HG02973 (cell line): ENCODE measurements around the gene FOXK1.

Source experiments
- ATAC-seq: cut with Tn5 transposase; IDR thresholded peaks from one replicate; pipeline ENCODE4 v1.9.1; 2021; ENCODE audit warnings: moderate library complexity; ENCODE audit not compliant: unreplicated experiment

FOXK1 gene

DNA sequence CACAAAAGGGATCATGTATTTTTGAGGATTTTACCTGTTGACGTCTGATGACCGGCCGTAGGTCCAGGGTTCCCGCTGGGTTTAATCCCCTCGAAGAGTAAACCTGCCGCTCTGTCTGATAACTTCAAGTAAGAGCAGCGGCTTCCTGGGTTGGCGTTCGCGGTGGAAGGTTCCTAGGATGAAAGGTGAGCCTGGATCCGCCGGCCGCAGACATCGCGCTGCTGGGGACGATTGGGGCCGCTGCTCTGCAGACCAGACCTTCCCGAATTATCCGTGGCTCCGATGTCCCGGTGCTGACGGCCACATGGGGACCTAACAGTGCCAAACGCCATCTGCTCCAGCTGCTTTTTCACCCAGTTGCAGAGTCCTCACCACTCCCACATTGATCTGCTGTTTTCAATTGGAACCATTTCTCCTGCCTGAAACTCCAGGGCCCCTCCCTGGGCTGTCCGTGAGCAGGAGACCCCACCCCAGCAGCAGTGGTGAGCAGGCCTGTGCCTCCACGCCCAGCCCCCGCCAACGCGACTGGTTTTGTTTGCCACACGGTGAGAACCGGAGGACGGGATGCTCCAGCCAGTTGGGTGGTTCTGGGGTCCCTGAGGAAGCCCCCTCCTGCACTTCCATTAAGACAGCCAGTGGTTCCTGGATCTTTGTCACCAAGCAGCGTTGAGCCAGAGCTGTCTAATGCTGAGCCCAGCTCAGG, 81.1 kb downstream of the FOXK1 start:
- ATAC-seq = no peak

DNA sequence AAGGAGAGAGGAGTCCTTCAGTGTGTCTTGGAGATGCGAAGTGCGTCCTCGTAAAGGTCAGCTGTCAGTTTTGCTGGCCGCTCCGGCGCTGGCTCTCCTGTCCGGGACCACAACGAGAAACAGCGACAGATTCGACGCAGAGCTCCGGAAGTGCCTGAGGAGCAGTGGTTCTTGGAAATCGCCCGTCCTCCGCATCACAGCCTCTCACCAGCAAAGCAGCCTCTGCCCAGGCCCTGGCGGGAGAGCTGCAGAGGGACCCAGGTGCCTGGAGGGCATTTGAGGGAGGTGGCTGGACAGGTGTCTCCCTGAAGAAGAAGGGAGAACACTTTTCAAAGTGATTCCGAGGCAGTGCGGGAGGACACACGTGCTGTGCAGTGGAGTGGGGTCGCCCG, 81.7 kb downstream of the FOXK1 start:
- no peak for ATAC-seq

GRCh38 chr7:4764402-4765007, 82.4 kb downstream of the FOXK1 start:
- ATAC-seq = no peak

DNA sequence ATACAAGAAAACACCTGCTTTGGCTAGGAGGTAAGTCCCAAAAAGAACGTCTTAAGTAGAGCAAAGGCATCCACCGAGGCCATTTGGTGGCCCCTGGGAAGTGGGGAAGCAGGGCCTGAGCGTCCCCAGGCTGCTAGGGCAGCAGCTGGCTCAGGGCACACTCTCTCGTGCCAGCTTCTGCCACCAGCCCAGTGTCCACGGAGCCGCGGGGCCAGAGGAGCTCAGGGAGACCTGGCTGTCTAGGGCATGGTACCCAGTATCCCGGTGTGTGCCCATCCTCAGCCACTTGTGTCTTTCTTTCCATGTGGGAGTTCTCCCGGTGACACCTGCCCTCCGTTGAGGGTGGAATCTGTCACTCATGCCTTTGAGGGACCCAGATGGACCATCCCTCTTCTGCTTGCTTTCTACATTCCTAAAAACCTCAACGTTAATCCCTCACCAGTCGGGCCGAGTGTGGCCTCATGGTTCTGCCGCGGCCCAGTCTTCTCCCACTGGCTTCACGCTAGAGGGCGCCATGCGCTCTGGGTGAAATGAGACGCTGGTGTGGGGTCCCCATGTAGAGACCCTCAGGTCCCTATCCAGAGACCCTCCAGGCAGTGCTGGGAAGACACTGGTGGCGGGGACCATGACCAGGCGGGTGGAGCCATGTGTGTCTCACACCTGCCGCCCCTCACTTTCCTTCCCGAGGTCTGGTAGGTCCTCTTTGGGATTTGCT, 83.8 kb downstream of the FOXK1 start:
- no peak for ATAC-seq

DNA sequence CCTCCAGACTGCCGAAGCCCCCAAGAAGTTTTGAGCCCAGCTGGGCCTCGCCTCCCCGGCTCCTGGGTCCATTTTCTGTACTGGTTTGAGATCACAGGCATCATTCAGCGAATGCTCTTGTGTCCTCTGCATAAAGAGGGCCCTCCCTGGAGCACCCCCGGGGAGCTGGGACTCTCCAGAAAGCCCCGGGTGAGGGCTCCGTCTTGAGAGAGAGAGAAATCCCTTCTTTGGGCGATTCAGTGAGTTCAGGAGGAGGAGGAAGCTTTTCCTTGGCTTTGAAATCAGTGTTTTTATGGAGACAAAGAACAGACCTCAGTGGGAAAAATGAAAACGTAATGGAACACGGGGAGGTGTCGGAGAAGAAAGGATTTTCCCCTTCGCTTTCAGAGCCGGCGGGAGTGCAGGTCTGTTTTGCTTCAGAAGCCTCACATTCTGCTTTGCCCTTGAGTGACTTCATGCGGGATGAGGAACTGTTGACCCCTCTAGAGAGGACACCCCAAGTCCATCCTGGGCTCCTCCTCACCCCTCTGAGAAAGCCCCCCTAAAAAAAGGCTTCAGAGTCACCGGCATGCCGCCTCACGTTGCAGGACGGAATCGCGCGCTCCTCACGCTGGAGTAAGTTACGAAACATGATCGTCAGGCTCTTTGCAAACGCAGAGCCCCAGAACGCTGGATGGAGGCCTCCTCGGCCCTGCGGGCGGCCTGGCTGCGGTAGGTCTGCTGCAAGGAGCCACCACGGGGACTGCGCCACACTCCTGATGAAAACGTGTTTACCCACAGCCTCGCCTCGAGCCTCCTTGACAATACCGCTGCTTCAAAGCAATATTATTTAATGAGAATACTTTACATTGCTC, 84.8 kb downstream of the FOXK1 start:
- no peak for ATAC-seq

DNA sequence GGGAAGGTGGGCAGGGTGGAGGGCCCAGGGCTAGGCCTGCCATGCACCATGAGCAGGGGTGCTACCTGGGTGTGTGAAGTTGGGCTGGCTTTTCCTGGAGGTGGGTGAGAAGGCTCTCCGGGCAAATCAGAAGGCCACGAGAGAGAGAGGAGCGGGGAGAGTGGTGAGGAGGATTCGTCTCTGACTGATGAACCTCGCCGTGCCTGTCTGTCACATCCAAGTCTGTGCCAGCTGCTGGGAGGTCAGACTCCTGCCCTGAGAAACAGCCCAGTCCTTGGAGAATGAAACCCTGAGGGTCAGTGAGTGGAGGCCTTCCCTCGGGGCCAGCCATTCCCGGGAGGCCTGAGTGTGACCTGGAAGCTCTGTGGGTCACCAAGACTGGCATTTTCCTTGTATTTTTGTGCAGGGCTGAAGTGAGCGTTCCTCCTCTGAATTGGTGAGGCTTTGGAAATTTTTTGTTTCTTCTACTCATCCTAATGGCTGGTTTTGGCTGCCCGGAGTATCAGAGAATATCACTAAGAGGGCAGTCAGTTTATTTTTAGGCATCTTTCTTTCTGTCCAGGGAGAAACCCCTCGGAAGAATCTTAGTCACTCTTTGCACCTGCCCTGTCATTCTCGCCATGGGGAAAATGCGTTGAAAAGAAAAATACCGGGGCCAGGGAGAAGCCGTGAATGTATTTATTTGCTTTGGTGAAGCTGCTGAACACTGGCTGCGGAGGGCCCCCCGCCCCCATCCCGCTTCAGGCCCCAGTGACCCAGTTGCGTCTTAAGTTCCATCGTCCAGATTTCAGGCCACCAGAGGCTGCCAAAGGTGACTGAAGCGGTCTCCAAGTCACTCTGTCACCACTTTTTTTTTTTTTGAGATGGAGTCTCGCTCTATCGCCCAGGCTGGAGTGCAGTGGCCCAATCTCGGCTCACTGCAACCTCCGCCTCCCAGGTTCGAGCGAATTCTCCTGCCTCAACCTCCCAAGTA, 86.8 kb downstream of the FOXK1 start:
- no peak for ATAC-seq

GRCh38 chr7:4769761-4770160, 87.7 kb downstream of the FOXK1 start:
- no peak for ATAC-seq

GRCh38 chr7:4770886-4771285, 88.8 kb downstream of the FOXK1 start:
- no peak for ATAC-seq

GRCh38 chr7:4771737-4772136, 89.6 kb downstream of the FOXK1 start:
- no peak for ATAC-seq

DNA sequence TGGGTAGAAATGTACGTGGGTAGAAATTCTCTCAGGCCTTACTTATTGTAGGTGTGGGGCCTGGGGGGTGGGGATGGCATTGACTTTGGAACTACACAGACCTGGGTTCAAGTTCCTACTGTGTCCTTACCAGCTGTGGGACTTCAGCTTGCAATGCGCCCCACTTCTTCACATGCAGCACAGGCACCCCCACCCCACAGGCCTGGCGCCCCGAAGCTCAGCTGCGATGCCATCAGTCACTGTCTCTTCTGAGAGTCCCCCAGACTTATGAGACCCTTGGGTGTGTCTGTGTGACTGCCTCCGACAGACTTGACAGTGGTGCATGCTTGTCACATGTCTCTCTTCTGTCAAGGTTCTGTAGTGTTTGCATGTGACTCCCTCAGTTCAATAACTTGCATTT, 90.2 kb downstream of the FOXK1 start:
- no peak for ATAC-seq

- ATAC-seq = no peak
These were observed 91.9 kb downstream of the FOXK1 start for GRCh38 chr7:4774007-4774406.

DNA sequence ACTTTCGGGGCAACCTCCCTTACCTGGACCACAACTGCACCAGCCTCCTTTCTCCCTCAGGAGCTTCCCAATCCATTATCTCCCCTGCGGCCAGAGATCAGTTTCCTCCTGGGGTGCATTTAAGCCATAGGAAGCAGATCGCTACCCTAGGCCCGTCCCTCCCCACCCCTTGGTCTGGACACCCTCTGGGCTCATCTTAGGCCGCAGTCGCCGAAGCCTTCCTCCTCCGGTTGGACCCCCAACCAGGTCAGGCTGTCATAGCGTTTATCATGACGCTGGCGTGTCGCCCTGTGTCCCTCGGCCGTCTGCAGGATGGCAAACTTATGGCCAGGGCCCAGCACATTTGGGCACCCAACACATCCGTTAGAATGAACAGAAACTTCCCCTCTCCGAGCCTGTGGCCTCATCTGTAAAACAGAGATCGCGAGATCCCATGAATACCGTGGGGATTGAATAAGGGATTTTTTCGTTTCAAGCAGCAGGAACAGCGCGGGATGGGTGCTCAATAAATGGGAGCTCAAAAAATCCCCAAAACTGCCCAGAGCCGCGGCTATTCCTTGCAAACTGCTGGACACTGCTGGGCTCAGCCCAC, 92.7 kb downstream of the FOXK1 start:
- ATAC-seq = peak; percentile 37

DNA sequence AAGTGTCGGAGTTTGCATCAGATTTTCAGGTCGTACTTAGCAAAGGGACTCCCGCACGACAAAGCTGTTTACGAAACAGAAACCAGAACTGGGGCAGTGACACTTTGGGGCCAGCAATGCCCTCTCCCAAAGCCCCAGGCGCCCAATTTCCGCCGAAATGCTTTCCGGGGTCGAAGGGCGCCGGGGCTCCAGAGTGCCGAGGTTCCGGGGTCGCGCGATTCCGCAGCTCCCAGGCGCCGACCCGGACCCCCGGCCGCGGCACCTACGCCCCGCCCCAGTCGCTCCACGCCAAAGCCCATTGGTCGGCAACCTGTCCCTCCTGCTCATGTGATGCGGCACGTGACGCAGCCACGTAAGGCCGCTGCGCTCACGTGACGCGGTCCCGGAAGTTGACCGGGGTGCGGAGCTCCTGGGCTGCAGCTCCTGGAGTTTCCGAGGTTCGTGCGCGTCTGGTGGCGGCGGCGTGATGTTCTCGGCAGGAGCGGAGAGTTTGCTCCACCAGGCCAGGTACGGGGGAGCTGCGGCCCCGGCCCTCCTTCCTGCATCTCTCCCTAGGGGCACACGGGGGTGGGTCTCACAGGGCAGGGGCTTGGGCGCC, 93.3 kb downstream of the FOXK1 start, which contains the start of gene AP5Z1:
Gene AP5Z1 (plus strand): TSS at position 374 of the 598 bp plus-strand sequence. CDS start 93 bp downstream, at position 467.
- peak; percentile 78 for ATAC-seq

GRCh38 chr7:4775848-4776623, 93.9 kb downstream of the FOXK1 start:
- peak; percentile 3 for ATAC-seq

GRCh38 chr7:4779118-4779517, 97.0 kb downstream of the FOXK1 start:
- no peak for ATAC-seq

DNA sequence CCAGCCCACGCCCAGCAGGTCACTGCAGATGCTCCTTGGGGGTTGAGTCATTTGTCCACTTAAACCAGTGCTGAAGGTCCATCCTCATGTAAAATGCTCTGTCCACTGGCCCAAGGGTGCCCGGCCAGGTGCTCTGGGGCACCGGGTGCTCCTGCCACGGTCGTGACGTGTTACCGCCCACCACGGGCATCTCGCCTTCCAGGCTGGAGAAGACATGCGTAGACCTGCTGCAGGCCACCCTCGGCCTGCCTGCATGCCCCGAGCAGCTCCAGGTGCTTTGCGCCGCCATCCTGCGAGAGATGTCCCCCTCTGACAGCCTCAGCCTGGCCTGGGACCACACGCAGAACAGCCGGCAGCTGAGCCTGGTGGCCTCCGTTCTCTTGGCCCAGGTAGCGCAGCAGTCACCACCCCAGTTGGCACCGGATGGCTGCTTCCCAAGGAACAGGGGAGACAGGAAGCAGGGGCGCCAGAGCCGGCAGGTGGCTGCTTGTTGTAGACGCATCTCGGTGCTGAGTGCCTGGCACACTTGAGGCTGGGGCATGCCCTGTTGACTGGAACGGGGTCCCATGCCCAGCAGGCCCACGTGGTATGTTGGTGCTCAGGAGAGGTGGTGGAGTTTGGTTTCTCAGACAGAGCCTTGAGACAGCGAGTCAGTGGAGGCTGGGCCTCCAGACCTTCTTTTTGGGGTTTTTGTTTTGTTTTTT, 99.4 kb downstream of the FOXK1 start:
- ATAC-seq = no peak

- ATAC-seq = no peak
These were observed 100.5 kb downstream of the FOXK1 start for GRCh38 chr7:4782333-4783291.
